NCI-H2107 (cell line): ENCODE data around the gene LIPE.

Experiments used
- DNase-seq: peaks from one replicate; lab custom pipeline; 2025; lab: John Stamatoyannopoulos, UW

Gene LIPE

DNA sequence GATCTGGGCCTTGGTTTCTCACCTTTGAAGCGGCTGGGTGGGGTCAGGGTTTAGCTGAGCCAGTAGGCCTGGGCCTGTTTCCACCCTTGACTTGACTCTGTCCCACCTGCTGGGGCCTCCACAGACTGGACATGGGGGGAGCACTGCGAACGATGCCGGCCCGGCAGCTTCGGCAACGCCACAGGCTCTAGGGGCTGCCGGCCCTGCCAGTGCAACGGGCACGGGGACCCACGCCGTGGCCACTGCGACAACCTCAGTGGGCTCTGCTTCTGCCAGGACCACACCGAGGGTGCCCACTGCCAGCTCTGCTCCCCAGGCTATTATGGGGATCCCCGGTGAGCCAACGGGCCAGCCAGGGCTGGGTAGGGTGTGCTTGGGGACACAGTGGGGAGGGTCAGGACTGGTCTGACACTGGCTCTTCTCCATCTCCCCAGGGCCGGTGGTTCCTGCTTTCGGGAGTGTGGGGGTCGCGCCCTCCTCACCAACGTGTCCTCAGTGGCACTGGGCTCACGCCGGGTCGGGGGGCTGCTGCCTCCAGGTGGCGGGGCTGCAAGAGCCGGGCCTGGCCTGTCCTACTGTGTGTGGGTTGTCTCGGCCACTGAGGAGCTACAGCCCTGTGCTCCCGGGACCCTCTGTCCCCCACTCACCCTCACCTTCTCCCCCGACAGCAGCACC is 73.7 kb downstream of the LIPE start:
- no peak for DNase-seq

DNA sequence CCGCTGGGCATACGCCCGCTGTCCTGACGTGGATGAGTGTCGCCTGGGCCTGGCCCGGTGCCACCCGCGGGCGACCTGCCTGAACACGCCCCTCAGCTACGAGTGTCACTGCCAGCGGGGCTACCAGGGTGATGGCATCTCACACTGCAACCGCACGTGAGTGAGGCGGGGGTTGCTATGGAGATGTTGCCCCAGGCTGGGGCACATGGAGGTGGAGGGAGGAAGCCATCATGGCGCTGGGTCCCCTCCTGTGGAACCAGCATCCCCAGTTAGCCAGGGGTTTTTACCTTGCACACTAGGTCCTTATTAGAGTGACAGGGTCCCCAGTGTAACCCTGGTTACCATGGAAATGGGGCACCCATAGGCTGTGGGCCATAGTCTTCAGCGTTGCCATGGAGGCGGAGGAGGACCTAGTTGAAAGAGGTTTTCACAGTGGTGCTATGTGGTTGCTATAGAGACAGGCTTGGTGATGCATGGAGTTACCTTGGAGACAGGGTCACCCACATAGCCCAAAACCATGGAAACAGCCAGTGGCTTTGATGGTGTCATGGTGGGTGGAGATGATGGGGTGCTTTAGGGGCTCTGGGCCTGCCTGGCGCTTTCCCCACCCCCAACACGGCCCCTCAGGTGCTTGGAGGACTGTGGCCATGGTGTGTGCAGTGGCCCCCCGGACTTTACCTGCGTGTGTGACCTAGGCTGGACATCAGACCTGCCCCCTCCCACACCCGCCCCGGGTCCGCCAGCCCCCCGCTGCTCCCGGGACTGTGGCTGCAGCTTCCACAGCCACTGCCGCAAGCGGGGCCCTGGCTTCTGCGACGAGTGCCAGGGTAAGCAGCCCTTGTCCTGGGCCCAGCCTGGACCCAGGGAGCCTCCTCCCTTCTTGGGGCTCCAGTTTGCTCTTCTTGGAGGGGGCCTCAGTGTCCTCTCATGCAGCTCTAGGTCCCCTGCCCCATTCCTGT is 74.6 kb downstream of the LIPE start:
- DNase-seq, result peak; percentile 40
